GM23248 (cell line): Measurements from ENCODE around the gene ETV6. TPM values are rescaled to one million over a fixed set of nuclear protein-coding genes. Genes with fewer than 3 reads are reported as not detected.

Experiments
- DNase-seq: peaks from one replicate; pipeline ENCODE4 v3.0.0-alpha.2; 2015
- H2AFZ ChIP-seq: fragments of 200-600 bp; sonication (generic); 2 replicates; pipeline ENCODE4 v1.6.1; 2016; ENCODE audit warnings: antibody characterized with exemption
- H3F3A ChIP-seq: fragments of 200-600 bp; sonication (generic); 2 replicates; pipeline ENCODE4 v1.6.1; 2016; ENCODE audit warnings: mild to moderate bottlenecking, antibody characterized with exemption, mixed run types; ENCODE audit not compliant: insufficient read depth
- H3K27ac ChIP-seq: fragments of 200-600 bp; sonication (generic); 2 replicates; pipeline ENCODE4 v1.5.1; 2016; ENCODE audit warnings: mild to moderate bottlenecking
- H3K27me3 ChIP-seq: fragments of 200-600 bp; sonication (generic); replicated peaks from 2 replicates; pipeline ENCODE4 v1.6.1; 2016; ENCODE audit warnings: mild to moderate bottlenecking; ENCODE audit not compliant: insufficient read depth
- H3K36me3 ChIP-seq: fragments of 200-600 bp; sonication (generic); 2 replicates; pipeline ENCODE4 v1.6.1; 2016; ENCODE audit warnings: low read depth, mild to moderate bottlenecking
- H3K4me1 ChIP-seq: fragments of 200-600 bp; sonication (generic); 2 replicates; pipeline ENCODE4 v1.6.1; 2016; ENCODE audit warnings: mild to moderate bottlenecking; ENCODE audit not compliant: insufficient read depth
- H3K4me2 ChIP-seq: fragments of 200-600 bp; sonication (generic); one replicate; pipeline ENCODE4 v1.6.1; 2016; ENCODE audit warnings: mild to moderate bottlenecking; ENCODE audit not compliant: unreplicated experiment
- H3K4me3 ChIP-seq: fragments of 200-600 bp; sonication (generic); 2 replicates; pipeline ENCODE4 v1.5.1; 2016; ENCODE audit warnings: mild to moderate bottlenecking
- H3K79me2 ChIP-seq: fragments of 200-600 bp; sonication (generic); 2 replicates; pipeline ENCODE4 v1.6.1; 2016; ENCODE audit warnings: mild to moderate bottlenecking; ENCODE audit not compliant: insufficient read depth
- H3K9ac ChIP-seq: fragments of 200-600 bp; sonication (generic); 2 replicates; pipeline ENCODE4 v1.6.1; 2016; ENCODE audit warnings: mild to moderate bottlenecking
- H3K9me2 ChIP-seq: fragments of 200-600 bp; sonication (generic); 2 replicates; pipeline ENCODE4 v1.6.1; 2016; ENCODE audit warnings: mixed run types, mild to moderate bottlenecking, moderate library complexity; ENCODE audit not compliant: insufficient read depth
- H3K9me3 ChIP-seq: fragments of 200-600 bp; sonication (generic); one replicate; pipeline ENCODE4 v1.6.1; 2017; ENCODE audit warnings: low read depth
- H4K20me1 ChIP-seq: fragments of 200-600 bp; sonication (generic); 2 replicates; pipeline ENCODE4 v1.6.0; 2016; ENCODE audit not compliant: insufficient read depth
- EZH2 ChIP-seq: fragments of 200-600 bp; sonication (generic); IDR thresholded peaks from 2 replicates; pipeline ENCODE4 v1.6.1; 2018; ENCODE audit warnings: antibody characterized with exemption, mild to moderate bottlenecking; ENCODE audit not compliant: insufficient read depth, poor library complexity, severe bottlenecking
- EZH2phosphoT487 ChIP-seq: fragments of 200-600 bp; sonication (generic); IDR thresholded peaks from 2 replicates; pipeline ENCODE4 v1.6.1; 2018; ENCODE audit warnings: antibody characterized with exemption, moderate library complexity, mild to moderate bottlenecking, low read depth; ENCODE audit not compliant: insufficient read depth
- WGBS, 2 experiments: methylation state at CpG; one replicate each; pipeline ENCODE4 v1.1.6; 2015 to 2017; ENCODE audit warnings: low lambda C conversion rate in 2 of 2, low coverage in 1 of 2; ENCODE audit errors: missing lambda C conversion rate in 2 of 2; 5-methylcytosine and 5-hydroxymethylcytosine counted together
- in situ Hi-C: fragments of 300-500 bp; cut with MboI; formaldehyde crosslinking; loops from 2 replicates; pipeline ENCODE4 v1.15.0; 2020
- polyA plus RNA-seq: library from polyadenylated mRNA; unstranded; fragments of >200 nt; fragmentation: Nextera tagmentation; extraction: Ambion mirVana; gene quantifications from 2 replicates; pipeline ENCODE4 v1.2.1, GENCODE V29; 2016
- total RNA-seq: library from RNA; depleted of rRNA; stranded (reverse); fragments of >200 nt; shearing (Covaris generic); gene quantifications from 2 replicates; pipeline ENCODE4 v1.2.3, GENCODE V29; 2014

ETV6 gene
- total and polyA plus RNA-seq, 2 experiments from 2014 or later: 2.5 to 10.4 TPM

DNA sequence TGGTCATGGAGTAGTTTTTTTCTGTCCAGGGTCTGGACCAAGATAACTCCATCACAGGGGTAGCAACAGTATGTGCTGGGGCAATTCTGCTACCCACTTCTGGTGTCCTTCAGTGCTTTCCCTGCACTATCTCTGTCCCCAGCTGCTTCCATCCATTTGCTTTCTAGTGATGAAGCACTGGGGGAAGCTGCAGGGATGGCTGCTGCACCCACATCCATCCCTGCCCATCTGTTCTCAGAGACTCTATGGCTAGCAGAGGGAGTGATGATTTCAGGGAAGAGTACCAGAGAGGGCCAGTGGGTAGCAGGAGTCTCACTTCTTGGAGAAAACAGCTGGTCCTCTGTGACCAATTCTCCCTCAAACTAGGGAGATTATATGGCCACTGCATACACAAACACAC, 44.1 kb downstream of the ETV6 start:
- TF ChIP-seq EZH2: no peak
- no peak for TF ChIP-seq EZH2phosphoT487
- in situ Hi-C loops: no loop called here

DNA sequence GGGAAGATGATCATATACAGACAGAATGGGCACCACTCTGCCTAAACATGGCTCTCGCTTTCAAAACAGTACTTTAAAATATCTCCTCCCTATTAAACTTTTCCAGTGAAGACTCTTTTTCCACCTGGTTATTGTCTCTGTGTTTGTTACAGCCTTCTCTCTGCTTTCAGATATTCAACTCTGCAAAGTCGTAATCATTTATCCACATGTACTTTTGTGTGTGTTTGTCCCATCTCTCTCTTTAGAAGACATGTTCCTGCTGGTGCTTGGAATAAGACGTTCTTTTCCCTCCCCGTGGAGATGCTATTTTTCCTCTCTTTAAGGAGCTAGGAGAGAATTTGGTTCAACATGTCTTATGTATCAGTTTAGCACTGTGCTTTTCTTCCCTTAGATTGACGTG, 45.1 kb downstream of the ETV6 start:
- Histone ChIP-seq H3K4me2 (no peak overlapping the region), H3F3A (peaks cover 37% of the 10 kb centered on the region), H3K4me3 (no peak overlapping the region), H3K4me1 (peaks cover 33% of the 10 kb centered on the region), H2AFZ (no peak overlapping the region), H3K9me2 (no peaks in the 10 kb centered on the region), H3K9ac (no peak overlapping the region), H3K27ac (no peak overlapping the region), H3K36me3 (no peaks in the 10 kb centered on the region), H3K9me3 (no peaks in the 10 kb centered on the region), H3K79me2 (peaks cover 89% of the 10 kb centered on the region), H4K20me1 (no peaks in the 10 kb centered on the region), H3K27me3 (no peaks in the 10 kb centered on the region)
- TF ChIP-seq EZH2phosphoT487 (no peak), EZH2 (no peak)
- DNase-seq: no peak
- whole genome bisulfite sequencing, 2 experiments: 73% methylated on average over 5 of the region's 5 CpGs
- in situ Hi-C loops: no loop called here

More for the DNA sequence above, 44.1 kb downstream of the ETV6 start:
- no peak overlapping the region for H3K9ac ChIP-seq
- H3K27ac ChIP-seq: no peak overlapping the region
- no peaks in the 10 kb centered on the region for H3K36me3 ChIP-seq
- no peak overlapping the region for H3K4me3 ChIP-seq
- no peaks in the 10 kb centered on the region for H4K20me1 ChIP-seq
- H3K4me2 ChIP-seq: no peak overlapping the region
- no peaks in the 10 kb centered on the region for H3K27me3 ChIP-seq
- H3K4me1 ChIP-seq: peaks cover 34% of the 10 kb centered on the region
- peaks cover 32% of the 10 kb centered on the region for H3F3A ChIP-seq
- no peaks in the 10 kb centered on the region for H3K9me3 ChIP-seq
- peaks cover 86% of the 10 kb centered on the region for H3K79me2 ChIP-seq
- H2AFZ ChIP-seq: no peak overlapping the region
- no peak for DNase-seq
- no peaks in the 10 kb centered on the region for H3K9me2 ChIP-seq

DNA sequence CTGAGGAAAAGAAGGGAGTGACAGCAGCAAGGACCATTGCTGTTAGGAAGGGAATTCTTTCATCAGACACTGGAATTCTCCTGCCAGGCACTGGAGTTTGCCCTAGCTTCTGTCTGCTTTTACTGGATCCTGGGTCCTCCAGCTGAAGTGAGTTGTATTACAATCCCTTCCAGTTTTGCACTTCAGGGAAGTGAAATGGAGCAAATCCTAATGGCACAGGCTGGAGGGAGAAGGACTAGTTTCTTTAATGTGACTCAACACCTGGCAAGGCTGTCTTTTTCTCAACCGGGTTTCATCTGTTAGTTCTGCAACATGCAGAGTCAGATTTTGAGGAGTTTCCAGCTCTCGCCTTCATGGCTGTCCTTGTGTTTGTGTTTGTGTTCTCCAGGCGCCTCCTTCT, 45.8 kb downstream of the ETV6 start:
- 20 to 23% methylated on average over 3 of the region's 3 CpGs for WGBS, 2 experiments
- Histone ChIP-seq H3K27ac (peak overlapping the region; percentile 61), H2AFZ (no peak overlapping the region), H4K20me1 (no peaks in the 10 kb centered on the region), H3K4me2 (no peak overlapping the region), H3K4me3 (no peak overlapping the region), H3K4me1 (peaks cover 33% of the 10 kb centered on the region), H3K36me3 (no peaks in the 10 kb centered on the region), H3K9me2 (no peaks in the 10 kb centered on the region), H3K79me2 (peaks cover 89% of the 10 kb centered on the region), H3K9me3 (no peaks in the 10 kb centered on the region), H3K9ac (no peak overlapping the region), H3K27me3 (no peaks in the 10 kb centered on the region), H3F3A (peaks cover 37% of the 10 kb centered on the region)
- DNase-seq: peak; percentile 88
- in situ Hi-C loops: no loop called here
- TF ChIP-seq EZH2 (no peak), EZH2phosphoT487 (no peak)

DNA sequence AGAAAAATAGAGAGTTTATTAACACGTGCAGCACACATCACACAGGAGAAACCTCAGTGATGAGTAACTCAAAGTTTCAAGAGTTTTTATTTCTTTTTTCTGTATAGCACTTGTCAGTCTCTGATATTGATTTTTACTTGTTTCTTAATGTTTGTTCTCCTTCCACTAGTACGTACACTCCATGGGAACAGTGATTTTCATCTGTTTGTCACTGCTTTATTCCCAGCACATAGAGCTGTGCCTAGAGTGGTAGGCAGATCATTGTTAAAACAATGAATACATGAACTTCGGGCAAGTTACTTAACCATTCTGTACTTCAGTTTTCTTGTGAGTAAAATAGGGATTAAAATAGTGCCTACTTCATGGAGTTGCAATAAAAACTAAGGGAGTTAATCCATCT, 46.6 kb downstream of the ETV6 start:
- Histone ChIP-seq H3K4me2 (no peak overlapping the region), H3K4me3 (no peak overlapping the region), H3F3A (peaks cover 37% of the 10 kb centered on the region), H3K9me3 (no peaks in the 10 kb centered on the region), H3K4me1 (peaks cover 33% of the 10 kb centered on the region), H3K27me3 (no peaks in the 10 kb centered on the region), H3K9me2 (no peaks in the 10 kb centered on the region), H3K9ac (no peak overlapping the region), H3K27ac (peak overlapping the region; percentile 61; the same call in 1 of the 2 replicates), H3K36me3 (no peaks in the 10 kb centered on the region), H2AFZ (no peak overlapping the region), H3K79me2 (peaks cover 89% of the 10 kb centered on the region), H4K20me1 (no peaks in the 10 kb centered on the region)
- no peak for DNase-seq
- in situ Hi-C loops: no loop called here
- WGBS, 2 experiments: 97 to 100% methylated on average over 3 of the region's 3 CpGs
- no peak for TF ChIP-seq EZH2
- no peak for TF ChIP-seq EZH2phosphoT487

DNA sequence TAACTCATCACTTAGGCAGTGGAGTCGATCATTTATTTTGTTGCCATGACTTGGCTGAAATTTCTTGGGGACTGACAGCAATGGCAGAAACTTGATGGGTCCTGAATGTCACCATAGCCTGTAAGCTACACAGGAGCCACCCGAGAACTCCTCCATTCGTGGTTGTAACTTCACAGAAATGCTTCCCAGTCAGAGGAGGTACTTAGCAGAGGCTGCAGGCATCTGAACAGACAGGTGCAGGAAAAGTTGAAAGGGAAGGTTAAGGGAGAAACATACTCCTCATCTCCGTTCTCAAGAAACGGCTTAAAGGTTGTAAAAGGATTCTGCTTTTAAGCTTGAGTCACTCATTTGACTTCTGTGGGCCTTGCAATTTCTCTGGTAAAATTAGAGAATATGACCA, 47.7 kb downstream of the ETV6 start:
- in situ Hi-C loops: no loop called here

More for the DNA sequence above, 47.7 kb downstream of the ETV6 start:
- H3K9me3 ChIP-seq: no peaks in the 10 kb centered on the region
- WGBS, 2 experiments: 95% methylated on average over 5 of the region's 5 CpGs
- TF ChIP-seq EZH2phosphoT487 (no peak), EZH2 (no peak)
- peak overlapping the region; percentile 65 for H3K9ac ChIP-seq
- no peaks in the 10 kb centered on the region for H3K36me3 ChIP-seq
- H3K4me1 ChIP-seq: peaks cover 33% of the 10 kb centered on the region
- H4K20me1 ChIP-seq: no peaks in the 10 kb centered on the region
- peak overlapping the region; percentile 56 for H3K4me2 ChIP-seq
- H3K27ac ChIP-seq: peak overlapping the region; percentile 88
- no peak overlapping the region for H2AFZ ChIP-seq
- no peaks in the 10 kb centered on the region for H3K27me3 ChIP-seq
- H3F3A ChIP-seq: peaks cover 37% of the 10 kb centered on the region
- 0 out of 2 replicates have a peak overlapping the region, but pooled peaks have one; percentile 30 for H3K4me3 ChIP-seq
- no peaks in the 10 kb centered on the region for H3K9me2 ChIP-seq
- peaks cover 89% of the 10 kb centered on the region for H3K79me2 ChIP-seq
- no peak for DNase-seq
